Fibroblast of the aortic adventitia (primary cell): ENCODE results near the gene KCNT2. TPM values are rescaled to one million over a fixed set of nuclear protein-coding genes. Genes with fewer than 3 reads are reported as not detected.
"Not testable (repeated sequence)": the region's sequence is repeated elsewhere in the genome, so short reads cannot be mapped to it uniquely, and the experiment has no call there.

ENCODE experiments used
- DNase-seq: peaks from one replicate; pipeline ENCODE4 v3.0.0-alpha.2; 2010; ENCODE audit warnings: low read depth
- H3K4me3 ChIP-seq: 2 replicates; pipeline ENCODE4 v1.5.1; 2011; ENCODE audit warnings: low read depth, mild to moderate bottlenecking, control low read depth, low read length, moderate library complexity
- total RNA-seq: library from RNA; depleted of rRNA; stranded (reverse); fragments of >200 nt; gene quantifications from 2 replicates; pipeline ENCODE4 v1.2.3, GENCODE V29; 2012; ENCODE audit warnings: low replicate concordance
- TF ChIP-seq, protein P1 (sequence below): IDR thresholded peaks from 2 replicates; pipeline ENCODE4 v1.5.1; 2011; ENCODE audit warnings: mild to moderate bottlenecking, low read length, control low read depth, inconsistent platforms; ENCODE audit not compliant: insufficient read depth

Gene KCNT2
- total RNA-seq, 1 donor, result 8.0 TPM

DNA sequence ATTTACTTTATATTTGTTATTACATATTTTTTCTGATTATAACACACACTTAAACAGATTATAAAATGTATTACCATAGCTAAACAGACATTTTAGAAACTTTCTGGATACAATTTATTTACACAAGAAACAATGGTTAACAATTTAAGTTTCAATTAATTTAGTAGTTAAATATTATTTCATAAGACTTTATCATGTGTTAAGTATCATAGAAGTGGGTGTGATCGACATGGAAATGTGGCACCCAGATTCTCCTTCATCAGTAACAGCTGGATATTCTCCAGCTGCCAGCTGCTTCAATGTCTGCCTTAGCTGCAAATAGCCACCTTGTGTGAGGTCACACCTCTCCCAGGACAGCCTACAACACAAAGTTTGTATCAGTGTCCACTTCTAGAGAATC lies 97.8 kb downstream of the KCNT2 start:
- no peak for DNase-seq
- H3K4me3 ChIP-seq, result no peak overlapping the region
- TF ChIP-seq, protein P1, sequence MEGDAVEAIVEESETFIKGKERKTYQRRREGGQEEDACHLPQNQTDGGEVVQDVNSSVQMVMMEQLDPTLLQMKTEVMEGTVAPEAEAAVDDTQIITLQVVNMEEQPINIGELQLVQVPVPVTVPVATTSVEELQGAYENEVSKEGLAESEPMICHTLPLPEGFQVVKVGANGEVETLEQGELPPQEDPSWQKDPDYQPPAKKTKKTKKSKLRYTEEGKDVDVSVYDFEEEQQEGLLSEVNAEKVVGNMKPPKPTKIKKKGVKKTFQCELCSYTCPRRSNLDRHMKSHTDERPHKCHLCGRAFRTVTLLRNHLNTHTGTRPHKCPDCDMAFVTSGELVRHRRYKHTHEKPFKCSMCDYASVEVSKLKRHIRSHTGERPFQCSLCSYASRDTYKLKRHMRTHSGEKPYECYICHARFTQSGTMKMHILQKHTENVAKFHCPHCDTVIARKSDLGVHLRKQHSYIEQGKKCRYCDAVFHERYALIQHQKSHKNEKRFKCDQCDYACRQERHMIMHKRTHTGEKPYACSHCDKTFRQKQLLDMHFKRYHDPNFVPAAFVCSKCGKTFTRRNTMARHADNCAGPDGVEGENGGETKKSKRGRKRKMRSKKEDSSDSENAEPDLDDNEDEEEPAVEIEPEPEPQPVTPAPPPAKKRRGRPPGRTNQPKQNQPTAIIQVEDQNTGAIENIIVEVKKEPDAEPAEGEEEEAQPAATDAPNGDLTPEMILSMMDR, result no peak

- not testable (repeated sequence) for H3K4me3 ChIP-seq
These were observed 104.0 kb downstream of the KCNT2 start for GRCh38 chr1:196504224-196504623.

DNA sequence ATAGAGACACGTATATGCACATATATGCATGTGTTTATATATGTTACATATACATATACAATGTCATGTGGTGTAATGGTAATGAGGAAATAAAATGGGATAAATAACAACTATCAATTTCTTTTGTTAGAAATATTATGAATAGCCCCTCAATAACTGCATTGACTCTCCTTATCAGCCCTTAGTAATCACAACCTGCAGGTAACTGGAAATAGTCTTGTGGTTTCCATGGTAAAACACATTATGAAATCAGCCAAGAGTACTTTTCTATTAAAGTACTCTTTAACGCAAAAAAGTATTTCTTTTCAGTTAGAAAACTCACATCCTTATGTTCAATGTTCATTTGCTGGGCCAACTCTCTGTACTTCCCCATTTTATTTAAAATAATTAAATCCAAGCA lies 105.8 kb downstream of the KCNT2 start:
- TF ChIP-seq, protein P1, result no peak
- no peak for DNase-seq
- no peak overlapping the region for H3K4me3 ChIP-seq

More at GRCh38 chr1:196504224-196504623, 104.0 kb downstream of the KCNT2 start:
- not testable (repeated sequence) for DNase-seq

DNA sequence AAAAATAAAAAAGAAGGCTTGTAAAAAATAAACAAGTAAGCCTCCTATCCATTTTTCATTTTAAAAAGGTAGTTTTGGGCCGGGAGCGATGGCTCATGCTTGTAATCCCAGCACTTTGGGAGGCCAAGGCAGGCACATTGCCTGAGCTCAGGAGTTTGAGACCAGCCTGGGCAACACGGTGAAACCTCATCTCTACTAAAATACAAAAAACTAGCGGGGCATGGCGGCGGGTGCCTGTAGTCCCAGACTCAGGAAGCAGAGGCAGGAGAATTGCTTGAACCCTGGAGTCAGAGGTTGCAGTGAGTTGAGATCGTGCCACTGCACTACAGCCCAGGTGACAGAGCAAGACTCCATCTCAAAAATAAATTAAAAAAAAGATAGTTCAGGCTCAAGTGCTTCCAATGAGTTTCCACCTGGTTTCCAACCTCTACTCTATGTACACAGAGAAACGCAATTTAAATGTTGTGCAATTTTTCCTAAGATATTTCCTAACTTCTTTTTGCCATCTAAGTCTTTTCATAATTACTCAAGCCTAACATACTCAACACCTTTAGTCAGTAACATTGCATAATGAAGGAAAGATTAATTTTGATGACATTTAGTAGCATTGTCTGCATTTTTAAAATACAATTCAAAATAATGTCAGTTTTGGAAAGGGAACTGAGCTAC lies 106.3 kb downstream of the KCNT2 start:
- TF ChIP-seq, protein P1, result no peak
- no peak overlapping the region for H3K4me3 ChIP-seq
- no peak for DNase-seq

GRCh38 chr1:196497817-196498216 lies 110.4 kb downstream of the KCNT2 start:
- TF ChIP-seq, protein P1, result no peak
- no peak overlapping the region for H3K4me3 ChIP-seq
- DNase-seq, result no peak

GRCh38 chr1:196494766-196495165 lies 113.5 kb downstream of the KCNT2 start:
- TF ChIP-seq, protein P1, result no peak
- H3K4me3 ChIP-seq, result no peak overlapping the region
- DNase-seq, result no peak

- no peak for DNase-seq
- TF ChIP-seq, protein P1, result no peak
- H3K4me3 ChIP-seq, result no peak overlapping the region
These were observed 114.4 kb downstream of the KCNT2 start for GRCh38 chr1:196493881-196494280.
